Embryonic facial prominence (tissue), 1 donor: ENCODE data around the gene DRC1.

Source experiments
- DNase-seq: peaks from one replicate; pipeline ENCODE4 v3.0.0-alpha.2; 2016; ENCODE audit errors: extremely low spot score

DRC1 gene

DNA sequence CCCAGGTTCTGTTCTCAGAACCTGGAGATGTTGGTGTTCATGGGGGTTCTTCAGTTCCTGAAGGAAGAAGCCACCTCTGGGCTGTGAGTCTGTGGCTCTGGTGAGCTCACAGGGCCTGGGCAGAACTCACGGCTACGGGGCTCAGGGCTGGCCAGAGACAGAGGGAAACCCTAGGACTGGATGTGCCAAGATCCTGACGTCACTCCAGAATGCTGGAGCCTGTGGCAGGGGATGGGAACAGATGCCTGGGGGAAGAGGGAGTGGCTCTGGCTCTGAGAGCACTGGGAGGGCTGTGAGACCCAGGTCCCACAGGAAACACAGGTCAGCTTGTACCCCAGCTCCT is 76.2 kb downstream of the DRC1 start, which contains the start of gene OTOF:
TSS of gene OTOF (minus strand) at position 214 of the 343 bp plus-strand sequence.
- DNase-seq, result no peak

DNA sequence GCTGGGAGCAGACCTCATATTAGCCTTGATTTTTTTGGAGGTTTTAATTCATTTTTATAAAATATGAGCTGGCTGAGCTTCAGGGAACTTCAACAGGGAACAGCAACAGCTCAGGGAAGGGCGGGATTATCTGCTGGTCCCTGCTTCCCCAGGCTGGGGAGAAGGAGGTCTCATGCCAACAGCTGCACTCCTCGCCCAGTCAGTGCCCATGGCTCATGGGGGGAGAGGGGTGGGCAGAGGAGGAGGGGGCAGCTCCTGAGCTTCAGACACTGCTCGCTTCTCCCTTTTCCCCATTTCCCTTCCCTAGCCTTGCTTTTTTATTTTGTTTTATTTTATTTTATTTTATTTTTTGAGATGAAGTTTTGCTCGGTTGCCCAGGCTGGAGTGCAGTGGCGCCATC is 76.6 kb downstream of the DRC1 start:
- no peak for DNase-seq

DNA sequence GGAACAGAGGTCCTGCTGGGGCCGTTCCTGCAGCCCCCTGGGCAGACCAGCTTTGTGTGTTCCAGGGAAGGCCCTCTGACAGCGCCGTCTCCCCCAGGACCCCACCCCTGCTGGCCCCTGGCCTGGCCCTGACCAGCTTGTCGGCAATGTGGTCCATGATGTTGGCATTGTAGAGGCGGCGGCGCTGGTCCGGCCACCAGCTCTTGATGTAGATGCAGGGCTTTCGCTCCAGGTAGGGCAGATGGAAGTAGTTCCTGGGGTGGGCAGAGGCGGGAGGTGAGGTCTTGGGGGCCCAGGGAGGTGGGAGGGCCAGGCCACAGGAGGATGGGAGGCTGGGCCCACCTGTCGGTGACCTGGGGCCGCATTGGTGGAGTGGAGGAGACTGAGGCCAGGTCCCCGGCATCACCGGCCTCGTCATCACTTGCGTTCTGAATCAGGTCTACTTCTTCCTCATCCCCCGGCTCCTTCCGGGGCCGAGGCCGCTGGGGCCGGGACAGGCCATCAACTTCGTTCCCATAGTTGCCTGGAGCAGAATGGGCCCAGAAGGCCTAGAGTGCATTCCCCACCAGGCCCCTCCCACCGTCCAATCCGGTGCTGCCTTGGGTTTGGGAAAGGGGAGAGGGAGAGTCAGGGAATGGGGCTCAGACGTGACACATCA is 77.5 kb downstream of the DRC1 start:
- DNase-seq, result no peak

DNA sequence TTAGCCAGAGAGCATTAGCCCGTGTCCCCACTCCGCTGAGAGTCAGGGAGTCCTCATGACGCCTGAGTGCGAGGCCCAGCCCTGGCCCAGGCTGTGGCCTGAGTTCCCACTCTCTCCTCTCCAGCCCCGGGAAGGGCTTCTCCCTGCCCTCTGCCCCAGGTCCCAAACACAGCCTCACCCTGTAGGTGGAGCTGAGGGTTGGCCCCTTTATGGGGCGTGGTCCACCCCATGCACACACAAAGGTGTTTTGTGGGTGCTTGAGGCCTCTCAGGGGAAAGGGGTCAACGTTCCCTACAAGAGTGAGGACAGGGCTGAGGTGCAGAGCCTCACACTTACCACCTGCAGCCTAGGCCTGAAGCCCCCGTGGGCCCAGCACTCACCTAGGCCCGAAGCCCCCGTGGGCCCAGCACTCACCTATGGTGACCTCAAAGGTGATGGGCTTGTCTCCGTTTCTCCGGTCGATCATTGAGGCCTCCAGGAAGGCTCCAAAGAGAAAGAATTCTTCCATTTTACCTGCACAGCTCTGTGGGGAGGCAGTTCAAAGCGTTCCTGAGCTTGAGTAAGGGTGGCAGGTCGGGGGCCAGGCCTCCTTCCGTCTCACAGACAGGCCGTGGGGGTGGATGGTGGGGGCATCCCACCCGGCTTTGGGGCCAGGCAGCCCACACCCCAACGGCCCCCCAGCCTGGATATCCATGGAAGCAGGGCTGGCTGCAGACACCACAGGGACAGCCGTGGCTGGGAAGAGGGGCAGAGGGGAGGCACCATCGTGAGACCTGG is 78.3 kb downstream of the DRC1 start:
- DNase-seq, result no peak

DNA sequence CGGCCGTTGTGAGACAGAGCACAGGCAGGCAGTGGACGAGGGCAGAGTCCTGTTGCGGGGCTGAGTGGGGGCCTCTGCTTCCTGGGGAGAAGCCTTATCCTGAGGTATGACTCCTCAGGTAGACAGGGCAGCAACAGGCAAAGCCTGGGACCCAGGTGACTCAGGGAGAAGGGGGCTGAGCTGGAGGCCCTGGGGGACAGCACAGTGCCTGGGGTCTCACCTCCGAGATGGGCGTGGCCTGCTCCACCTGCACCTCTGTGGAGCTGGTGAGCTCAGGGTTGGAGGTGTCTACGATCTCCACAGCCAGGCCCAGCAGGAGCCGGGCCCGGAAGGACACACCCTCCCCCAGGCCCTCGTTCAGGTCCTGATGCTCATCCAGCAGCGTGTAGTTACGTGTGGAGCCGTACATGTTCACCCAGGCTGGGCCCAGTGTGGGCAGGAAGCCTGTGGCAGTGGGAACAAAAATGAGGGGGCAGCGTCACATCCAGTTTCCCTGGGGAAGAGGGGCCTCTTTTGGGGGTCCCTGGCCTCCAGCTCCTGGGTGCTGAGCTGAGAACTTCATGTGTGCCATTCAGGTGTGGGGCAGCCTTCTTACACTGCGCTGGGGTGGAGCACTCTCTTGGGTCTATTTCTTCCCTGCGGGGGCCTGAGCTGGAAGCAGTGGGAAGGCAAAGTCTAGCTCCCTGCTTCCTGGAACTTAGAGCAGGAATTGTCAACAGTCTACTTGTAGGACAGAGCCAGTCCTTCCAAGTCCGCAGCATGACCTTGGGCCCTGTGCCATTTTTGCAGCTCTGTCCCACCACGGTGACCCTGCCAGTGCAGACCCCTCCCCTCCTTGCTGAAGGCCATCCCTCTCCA is 79.1 kb downstream of the DRC1 start:
- DNase-seq, result no peak

DNA sequence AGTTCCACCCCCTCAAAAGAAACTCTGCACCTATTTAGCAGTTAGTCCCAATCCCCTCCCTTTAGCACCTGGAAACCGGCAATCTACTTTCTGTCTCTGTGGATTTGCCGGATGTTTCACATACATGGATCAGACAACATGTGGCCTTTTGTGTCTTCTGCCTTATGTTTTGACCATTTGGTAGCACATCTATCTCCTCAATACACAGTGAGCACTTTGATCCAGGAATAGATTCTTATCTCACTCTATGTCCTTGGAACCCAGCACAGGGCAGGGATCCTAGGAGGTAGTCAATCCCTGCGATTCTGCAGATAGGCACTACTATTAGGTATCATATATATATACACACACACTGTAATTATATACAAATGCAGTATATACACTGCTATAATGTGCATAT is 80.0 kb downstream of the DRC1 start:
- no peak for DNase-seq

DNA sequence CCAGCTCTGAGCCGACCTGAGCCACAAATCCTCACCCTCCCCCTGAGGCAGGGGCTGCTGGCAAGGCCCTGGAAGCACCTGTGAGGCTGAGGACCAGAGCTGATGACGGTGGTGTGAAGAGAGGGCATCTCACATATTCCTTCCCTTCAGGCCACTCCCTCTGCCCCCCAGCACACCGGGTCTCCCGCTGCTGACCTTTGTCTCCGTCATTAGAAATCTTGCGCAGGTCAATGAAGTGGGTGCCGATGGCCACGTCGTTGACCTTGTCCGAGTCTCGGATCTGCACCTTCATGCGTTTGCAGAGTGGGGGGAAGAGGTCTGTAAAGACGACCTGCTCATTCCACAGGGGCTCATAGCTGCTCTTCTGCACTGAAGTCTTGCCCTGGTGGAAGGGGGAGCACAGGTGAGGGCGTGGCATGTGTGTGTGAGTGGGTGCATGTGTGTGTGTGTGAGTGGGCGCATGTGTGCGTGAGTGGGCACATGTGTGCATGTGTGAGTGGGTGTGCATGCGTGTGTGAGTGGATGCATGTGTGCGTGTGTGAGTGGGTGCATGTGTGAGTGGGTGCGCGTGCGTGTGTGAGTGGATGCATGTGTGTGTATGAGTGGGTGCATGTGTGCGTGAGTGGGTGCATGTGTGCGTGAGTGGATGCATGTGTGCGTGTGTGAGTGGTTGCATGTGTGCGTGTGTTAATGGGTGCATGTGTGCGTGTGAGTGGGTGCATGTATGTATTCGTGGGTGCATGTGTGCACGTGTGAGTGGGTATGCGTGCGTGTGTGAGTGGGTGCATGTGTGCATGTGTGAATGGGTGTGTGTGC is 80.7 kb downstream of the DRC1 start:
- no peak for DNase-seq

DNA sequence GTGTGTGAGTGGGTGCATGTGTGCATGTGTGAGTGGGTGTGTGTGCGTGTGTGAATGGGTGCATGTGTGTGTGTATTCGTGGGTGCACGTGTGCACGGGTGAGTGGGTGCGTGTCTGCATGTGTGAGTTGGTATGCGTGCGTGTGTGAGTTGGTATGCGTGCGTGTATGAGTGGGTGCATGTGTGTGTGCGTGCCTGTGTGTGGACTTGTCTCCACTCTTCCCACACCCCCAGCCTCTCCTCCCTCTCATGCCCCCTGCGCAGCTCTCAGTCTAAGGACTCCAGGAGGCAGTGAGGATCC is 81.3 kb downstream of the DRC1 start:
- no peak for DNase-seq

DNA sequence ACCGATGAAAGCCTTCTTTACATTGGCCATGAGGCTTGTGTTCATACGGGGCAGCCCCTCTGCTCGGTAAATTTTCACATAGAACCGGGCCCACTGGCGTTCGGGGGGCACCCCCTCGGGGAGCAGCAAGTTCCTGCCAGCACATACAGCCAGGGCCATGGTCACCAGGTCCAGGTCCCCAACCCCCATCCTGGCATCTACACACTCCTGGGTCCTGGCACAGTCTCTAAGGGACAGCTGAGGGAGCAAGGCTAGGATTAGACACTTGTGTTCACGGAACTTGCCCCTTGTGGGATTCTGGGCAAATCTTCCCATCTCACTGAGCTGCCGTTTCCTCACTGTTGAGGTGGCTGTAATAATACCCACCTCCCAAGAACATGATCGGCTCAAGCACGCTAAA is 81.8 kb downstream of the DRC1 start:
- no peak for DNase-seq

DNA sequence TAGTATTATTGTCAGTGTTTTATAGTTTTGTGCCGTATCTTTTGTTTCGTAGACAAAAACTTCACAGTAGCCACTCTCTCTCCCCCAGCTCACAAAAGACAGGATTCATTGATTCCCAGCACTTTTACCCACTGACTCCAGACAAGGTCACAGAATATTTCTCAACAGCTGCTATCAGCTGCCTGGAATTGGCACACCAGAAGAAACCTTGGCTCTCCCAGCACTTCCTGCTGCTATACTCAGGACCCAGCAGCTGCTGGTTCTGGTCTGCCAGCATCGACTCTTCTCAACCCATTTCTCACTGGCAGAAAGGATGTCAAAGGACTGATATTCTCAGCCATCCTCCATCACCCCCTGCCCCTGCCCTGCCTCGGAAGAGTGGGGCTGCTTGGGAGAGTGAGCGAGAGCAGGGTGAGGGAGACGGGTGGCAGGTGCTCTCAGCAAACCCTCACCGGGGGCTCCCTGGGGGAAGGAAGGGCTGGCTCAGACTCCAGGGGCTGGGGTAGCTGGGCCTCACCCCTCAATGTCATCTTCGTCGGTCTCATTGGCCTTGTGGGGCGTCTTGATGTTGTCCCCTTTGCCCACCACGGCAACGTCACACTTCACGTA is 82.3 kb downstream of the DRC1 start:
- DNase-seq, result no peak

DNA sequence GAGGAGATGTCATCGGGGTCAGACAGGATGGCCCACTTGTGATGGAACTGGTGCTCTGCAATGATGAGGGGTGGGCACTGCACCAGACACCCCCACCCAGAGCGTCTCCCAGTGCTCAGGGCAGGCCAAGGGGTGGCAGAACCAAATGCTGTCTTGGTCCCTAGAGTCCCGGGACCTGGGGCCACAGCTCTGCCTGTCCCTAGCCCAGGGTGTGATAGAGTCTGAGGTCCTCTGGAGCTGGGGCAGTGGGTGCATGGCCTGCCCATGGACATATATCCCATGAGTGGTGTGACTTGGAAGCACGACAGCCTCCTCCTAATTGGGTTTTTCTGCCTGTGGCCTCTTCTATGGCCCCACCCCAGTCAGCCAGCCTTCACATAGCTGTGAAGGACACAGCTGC is 82.9 kb downstream of the DRC1 start:
- no peak for DNase-seq

DNA sequence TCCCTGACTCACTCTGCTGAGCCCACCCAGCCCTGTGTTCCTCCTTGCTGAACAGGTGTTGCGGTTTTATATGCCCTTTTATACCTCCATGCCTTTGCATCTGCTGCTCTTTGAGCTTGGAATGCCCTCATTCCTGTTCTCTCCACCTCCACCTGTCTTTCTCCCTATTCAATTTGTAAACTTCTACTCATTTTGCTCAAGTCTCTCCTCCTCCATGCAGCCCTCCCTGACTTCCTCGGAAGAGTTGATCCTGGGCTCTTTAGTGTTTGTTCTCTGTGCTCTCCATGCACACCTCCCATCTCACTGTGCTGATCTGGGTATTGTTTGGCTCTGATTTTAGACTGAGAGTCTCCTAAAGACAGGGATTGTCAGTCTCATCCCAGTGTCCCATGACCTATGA is 83.4 kb downstream of the DRC1 start:
- DNase-seq, result no peak

DNA sequence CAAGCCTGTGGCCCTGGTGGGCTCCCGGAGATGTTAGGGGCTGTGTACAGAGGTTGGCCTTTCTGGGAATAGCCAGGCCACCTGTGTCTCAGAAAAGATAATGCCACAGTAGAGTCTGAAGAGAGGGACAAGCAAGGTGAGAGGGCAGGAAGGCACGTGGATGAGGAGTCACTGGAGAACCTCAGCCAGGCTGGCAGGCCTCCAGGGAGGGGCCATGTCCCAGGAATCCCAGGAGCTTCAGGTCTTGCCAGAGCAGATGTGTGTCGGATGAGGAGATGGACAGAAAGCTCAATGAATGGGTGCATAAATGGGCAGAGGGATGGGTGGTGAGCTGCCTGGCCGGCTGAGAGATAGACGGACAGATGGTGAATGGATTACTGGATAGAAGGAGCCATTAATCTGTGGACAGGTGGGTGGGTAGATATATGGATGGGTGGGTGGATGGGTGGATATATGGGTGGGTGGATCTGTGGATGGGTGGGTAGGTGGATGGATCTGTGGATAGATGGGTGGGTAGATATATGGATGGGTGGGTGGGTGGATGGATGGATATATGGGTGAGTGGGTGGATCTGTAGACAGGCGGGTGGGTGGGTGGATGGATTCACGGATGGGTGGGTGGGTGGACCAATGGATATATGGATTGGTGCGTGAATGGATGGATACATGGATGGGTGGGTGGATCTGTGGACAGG is 84.2 kb downstream of the DRC1 start:
- DNase-seq, result no peak

DNA sequence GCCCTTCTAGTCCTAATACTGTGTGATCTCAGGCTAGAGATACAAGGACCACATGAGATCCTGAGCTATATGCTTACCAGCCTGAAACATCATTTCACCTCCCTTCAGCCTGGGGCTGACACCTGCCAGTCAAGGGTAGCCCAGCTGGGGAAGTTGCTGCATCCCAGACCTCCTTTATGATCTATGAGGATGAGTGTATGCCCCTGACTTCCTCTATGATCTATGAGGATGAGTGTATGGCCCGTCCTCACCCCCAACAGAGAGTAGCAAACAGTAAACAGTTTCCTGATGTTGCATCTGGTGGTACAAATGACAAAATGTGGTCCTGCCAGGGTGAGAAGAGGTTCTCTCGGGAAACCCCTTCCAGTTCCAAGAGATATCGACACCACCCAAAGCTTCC is 85.1 kb downstream of the DRC1 start:
- DNase-seq, result no peak

DNA sequence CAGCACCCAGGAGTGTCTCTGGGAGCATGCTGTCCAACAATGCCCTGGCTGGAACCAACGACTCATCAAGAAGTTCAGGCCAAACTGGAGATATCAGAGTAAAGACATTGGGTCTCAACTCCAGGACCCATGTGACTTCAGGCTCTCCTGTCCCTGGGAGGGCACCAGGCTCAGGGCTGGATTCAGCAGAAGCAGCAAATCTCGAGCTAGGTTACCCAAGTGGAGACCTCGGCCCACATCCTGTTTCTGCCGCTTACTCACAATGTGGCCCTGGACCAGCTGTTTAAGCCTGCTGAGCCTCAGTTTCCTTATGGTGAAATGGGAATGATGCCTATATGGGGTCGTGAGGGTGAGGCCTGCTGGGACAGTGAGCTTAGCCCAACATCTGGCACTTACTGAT is 85.5 kb downstream of the DRC1 start:
- DNase-seq, result no peak

DNA sequence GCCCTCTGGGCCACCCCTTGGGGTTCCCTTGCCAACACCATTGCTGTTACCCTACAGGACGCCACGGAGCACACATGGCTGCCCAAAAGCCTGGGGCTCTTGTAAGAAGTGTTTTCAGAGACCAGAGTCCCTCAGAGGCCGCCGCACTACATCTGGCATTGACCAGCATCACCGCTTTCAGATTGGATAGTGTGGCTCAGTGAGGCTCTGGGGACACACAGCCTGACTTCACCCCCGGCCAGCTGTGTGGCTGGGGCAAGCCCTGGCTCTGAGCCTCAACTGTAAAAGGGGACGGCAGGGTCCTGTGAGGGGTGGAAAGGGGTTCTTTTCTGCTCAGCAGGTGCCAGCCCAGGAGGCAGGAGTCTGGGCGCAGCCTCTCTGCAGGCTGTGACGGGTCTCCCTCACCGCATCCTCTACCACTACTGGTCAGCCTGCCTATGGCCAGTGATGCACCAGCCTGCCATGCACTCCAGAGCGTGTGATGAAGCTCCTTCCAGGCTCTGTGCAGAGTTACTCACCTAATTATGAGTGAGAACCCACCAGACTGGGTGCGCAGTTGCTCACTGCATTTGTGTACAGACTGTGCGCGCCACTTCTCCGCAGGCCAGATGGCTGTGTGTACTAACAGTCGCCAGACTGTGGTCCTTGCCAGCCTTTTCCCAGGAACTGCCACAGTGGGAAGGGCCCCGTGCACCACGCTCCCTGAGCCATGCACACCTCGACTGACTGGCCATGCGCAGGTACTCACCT is 86.9 kb downstream of the DRC1 start:
- no peak for DNase-seq

DNA sequence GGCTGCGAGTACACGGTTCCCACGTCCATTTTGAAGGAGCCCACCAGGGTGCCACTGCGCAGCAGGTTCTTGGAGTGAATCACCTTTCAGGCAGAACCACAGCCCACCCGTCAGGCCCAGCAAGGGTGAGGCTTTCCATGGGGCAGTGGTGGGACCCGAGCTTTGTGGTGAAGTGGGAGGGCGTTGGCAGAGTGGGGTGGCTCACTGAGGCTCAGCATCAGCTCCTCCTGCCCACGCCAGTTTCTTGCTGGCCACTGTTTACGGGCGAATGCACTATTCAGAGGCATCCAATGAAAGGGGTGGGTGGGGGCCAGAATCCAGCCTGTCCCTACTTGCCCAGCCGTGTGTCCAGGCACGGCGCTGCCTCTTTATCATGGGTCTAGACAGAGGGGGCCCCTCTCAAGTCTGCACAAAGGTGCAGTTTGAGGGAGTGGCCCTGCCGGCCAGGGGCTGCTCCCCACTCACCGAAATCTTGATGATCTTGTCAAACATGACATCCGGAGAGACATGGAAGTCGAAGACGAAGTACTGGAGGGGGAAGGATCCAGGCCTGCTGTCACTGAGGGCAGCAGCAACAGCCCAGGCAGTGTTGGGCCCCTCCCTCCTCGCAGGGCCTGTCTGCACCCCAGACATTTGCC is 87.6 kb downstream of the DRC1 start:
- DNase-seq, result no peak

DNA sequence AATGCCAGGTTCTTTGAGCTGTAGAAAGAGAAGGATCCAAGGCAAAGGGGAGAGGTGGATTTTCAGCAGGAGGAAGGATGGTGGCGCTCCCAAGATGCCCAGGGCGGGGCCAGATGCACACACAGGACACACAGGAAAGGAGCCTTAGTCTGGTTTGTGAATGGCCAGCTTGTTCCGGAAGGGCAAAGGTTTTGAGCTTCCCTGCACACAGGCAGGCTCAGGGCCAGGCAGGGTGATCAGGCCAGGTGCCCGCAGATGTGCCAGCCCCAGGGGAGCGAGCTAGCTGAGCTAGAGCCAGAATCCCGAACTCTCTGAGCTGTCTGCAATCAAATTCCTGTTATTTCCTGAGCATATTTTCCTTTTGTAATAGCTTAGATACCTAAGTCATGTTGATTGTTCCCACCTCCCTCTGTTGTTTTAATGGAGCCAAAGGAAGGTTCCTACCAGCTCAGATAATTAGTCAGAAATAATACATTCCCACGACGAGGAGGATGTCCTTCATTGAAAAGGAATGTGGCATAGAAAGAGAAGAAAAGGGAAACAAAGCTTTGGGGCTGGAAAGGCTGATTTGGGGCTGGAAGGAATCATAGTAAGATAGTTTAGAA is 89.9 kb downstream of the DRC1 start:
- DNase-seq, result no peak

DNA sequence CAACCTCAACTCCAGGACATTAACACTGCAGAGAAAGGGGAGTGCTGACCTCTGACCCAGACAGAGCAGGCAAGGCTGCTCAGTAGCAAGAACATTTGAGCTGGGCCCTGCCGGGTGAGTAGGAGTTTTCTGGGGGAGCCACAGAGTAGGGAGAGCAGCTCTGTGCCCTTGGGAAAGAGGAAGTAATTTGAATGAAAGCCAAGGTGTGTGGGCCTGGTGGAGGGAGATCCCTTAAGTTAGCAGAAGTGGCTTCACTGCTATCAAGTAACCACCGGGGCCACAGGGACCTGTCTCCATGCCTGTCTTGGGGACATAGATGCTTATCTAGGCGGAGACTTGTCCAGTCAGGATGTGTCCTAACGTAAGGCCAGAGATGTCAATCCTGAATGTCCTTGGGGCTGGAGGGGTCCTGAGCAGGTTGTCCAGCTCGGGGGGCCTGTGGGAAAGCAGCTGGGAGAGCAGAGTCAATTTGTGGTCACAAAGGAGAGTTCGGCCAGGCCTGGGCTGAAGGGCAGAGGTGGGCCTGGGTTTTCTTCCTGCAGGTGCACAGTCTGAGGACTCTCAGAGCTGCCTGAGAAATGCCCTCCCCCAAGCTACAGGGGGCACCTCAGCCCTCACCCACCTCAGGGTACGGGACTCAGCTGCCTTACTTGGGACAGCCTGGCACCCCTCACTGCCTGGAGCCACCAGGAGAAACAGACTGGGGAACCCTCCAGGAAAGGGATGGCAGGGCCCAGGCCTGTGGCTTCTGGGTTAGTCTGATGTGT is 91.2 kb downstream of the DRC1 start:
- DNase-seq, result no peak
